ENCODE data around the gene ATP2C2.

DNA sequence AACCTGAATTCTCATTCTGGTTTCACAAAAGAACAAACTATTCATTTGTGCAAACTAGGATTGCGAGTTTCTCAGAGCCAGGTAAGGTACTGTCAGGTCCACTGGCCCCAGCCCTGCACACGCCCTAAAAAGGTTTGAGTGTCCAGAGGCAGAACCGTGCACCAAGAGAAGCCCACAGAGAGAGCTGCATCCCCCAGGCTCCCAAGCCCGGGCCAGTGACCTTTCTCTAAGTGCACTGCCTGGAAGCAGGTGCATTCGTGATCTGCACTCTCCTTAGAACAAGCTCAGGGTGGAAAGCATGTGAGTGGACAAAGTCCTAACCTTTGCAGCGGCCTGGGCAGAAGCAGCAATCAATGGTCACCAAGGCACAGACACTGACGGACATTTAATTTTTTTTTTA lies 109.3 kb downstream of the ATP2C2 start:
- no peak for TF ChIP-seq POLR2AphosphoS5 (IDR thresholded peaks at IDR 0.05)
- TF ChIP-seq POLR2A (IDR thresholded peaks at IDR 0.05) = no peak
- TF ChIP-seq, protein P1, sequence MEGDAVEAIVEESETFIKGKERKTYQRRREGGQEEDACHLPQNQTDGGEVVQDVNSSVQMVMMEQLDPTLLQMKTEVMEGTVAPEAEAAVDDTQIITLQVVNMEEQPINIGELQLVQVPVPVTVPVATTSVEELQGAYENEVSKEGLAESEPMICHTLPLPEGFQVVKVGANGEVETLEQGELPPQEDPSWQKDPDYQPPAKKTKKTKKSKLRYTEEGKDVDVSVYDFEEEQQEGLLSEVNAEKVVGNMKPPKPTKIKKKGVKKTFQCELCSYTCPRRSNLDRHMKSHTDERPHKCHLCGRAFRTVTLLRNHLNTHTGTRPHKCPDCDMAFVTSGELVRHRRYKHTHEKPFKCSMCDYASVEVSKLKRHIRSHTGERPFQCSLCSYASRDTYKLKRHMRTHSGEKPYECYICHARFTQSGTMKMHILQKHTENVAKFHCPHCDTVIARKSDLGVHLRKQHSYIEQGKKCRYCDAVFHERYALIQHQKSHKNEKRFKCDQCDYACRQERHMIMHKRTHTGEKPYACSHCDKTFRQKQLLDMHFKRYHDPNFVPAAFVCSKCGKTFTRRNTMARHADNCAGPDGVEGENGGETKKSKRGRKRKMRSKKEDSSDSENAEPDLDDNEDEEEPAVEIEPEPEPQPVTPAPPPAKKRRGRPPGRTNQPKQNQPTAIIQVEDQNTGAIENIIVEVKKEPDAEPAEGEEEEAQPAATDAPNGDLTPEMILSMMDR (IDR thresholded peaks at IDR 0.05) = no peak
